ENCODE data around the gene SLC22A7.

SLC22A7 gene

DNA sequence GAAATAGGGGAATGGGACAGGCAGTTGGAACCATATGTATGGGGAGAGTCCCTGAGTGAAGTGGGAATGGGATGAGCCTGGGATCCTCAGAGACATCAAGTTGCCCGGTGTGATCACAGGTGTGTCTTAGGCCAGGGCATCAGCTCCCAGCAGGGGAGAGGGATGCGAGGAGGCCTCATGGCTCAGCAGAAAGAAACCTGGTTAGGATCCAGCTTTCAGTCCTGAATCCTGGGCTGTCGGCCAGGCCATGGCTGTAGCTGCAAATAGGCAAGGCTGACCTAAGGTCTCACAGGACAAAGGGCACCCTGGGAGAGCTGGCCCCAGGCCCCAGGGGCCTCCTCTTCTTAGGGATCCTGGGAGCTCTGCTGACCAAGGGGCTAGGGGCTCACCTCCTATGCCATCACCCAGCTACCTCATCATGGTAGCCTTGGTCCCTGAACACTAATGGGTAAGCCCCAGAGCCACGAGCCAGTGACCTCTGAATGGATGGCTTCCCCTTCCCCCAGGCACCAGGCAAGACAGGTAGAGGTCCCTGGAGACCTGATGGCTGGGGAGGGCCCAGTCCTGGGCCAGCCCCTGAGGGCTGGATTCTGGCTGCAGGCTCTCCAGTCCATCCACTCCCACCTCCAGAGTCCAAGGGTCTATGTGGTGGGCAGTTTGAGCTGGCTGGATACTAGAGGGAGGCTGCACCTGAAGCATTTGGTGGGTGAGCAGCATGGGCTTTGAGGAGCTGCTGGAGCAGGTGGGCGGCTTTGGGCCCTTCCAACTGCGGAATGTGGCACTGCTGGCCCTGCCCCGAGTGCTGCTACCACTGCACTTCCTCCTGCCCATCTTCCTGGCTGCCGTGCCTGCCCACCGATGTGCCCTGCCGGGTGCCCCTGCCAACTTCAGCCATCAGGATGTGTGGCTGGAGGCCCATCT, at the start of gene SLC22A7:
SLC22A7 (plus strand) TSS at position 617 of the 921 bp plus-strand sequence; CDS start at position 716, 99 bp downstream.
- no peak for FAIRE-seq
- no peak for DNase-seq (ENCODE audit: extremely low spot score, insufficient read length, low read depth)

DNA sequence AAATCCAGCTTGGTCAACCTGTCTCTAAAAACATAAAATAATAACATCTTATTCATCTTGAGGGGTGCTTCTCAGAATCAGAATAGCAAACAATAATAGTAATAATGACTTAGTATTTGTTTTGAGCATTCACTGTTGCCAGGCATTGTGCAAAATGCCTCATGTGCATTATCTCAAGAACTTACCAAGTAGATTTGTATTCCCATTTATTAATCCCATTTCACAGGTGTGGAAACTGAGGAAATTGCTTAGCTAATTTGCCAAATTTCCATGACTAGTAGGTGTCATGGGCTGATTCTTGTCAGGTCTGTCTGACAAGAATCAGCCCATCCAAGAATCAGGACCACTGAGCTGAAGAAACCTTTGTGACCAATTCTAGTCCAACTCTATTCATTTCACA, 49.3 kb upstream of the SLC22A7 start:
- no peak for DNase-seq (ENCODE audit: extremely low spot score, insufficient read length, low read depth)
- FAIRE-seq = no peak

DNA sequence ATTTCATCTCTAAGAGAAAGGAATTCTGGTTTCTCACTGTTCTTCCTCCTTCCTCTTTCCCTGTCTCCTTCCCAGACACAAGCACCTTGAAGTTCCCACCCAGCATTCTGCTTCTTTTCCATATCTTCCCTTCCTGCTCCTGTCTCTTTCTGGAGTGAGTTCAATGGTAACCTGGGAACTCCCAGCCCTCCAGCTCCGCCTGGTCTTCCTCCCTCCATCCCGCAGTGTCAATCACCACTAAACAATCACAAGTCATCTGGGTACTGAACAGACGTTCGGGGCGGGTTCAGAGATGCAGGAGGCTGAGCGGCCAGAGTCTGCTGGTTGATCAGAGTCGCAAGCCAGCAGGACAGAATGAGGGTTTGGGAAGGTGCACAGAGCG, 47.1 kb upstream of the SLC22A7 start:
- FAIRE-seq (no peak), DNase-seq (ENCODE audit: extremely low spot score, insufficient read length, low read depth) (no peak)

- no peak for FAIRE-seq
- DNase-seq (ENCODE audit: extremely low spot score, insufficient read length, low read depth) = no peak
Observed at GRCh38 chr6:43253401-43253800, 44.7 kb upstream of the SLC22A7 start.

DNA sequence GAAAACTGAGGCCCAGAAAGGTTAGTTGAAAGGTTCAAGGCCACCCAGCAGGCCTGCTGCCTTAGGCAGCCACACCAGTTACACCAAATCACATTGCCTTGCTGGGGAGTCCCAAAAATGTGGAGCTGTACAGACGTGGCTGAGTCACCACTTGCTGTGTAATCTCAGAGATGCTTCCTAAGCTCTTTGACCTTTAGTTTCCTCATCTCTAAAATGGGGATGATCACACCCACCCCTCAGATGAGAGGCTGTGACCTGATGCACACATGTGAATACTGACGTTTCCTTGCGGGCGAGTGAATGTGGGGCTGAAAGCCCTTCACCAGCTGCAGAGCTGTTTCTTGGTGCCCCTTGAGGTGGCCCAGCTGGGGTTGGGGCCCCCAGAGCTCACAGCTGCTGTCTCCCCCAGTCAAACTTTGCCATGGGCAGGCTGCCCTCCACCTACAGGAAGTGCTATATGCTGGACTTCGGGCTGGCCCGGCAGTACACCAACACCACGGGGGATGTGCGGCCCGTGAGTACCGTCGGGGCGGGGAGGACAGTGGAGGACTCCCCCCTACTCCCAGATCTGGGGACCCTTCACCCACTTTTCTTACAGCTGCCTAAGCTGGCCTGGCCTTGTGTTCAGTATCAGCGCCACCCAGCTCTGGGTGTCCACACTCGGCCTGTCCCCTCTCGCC, 43.8 kb upstream of the SLC22A7 start:
- no peak for FAIRE-seq
- no peak for DNase-seq (ENCODE audit: extremely low spot score, insufficient read length, low read depth)

- no peak for FAIRE-seq
- DNase-seq (ENCODE audit: extremely low spot score, insufficient read length, low read depth) = no peak
Observed at GRCh38 chr6:43254846-43255245, 43.2 kb upstream of the SLC22A7 start.

GRCh38 chr6:43255408-43256054, 42.5 kb upstream of the SLC22A7 start:
- FAIRE-seq (no peak), DNase-seq (ENCODE audit: extremely low spot score, insufficient read length, low read depth) (no peak)

DNA sequence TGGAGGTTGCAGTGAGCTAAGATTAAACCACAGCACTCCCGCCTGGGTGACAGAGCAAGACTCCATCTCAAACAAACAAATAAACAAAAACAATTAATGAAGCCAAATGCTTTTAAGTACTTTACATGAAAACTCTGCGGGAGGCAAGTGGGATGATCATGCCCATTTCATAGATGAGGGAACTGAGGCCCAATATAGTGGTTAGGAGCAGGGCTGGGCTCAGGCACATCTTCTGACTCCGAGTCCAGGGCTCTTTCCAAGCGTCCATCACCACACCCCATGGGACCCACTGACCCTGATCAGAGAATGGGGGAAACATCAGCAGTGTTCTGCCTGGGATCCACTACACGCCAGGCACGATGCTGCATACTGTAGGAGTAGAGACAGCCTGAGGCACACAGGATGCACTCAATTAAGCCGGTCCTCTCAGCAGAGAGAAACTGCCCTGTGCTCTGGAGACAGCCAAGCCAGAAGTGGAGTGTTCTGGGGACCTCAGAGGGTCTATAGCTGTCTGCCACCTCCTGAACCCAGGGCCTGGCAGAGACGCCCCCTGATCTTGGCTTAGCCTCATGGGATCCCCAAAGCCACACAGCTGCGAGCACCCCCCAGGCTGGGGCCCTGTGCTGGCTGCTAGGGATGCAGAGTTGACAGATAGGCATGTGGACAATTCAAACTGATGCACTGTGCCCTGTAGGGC, 41.2 kb upstream of the SLC22A7 start:
- FAIRE-seq (no peak), DNase-seq (ENCODE audit: extremely low spot score, insufficient read length, low read depth) (no peak)

DNA sequence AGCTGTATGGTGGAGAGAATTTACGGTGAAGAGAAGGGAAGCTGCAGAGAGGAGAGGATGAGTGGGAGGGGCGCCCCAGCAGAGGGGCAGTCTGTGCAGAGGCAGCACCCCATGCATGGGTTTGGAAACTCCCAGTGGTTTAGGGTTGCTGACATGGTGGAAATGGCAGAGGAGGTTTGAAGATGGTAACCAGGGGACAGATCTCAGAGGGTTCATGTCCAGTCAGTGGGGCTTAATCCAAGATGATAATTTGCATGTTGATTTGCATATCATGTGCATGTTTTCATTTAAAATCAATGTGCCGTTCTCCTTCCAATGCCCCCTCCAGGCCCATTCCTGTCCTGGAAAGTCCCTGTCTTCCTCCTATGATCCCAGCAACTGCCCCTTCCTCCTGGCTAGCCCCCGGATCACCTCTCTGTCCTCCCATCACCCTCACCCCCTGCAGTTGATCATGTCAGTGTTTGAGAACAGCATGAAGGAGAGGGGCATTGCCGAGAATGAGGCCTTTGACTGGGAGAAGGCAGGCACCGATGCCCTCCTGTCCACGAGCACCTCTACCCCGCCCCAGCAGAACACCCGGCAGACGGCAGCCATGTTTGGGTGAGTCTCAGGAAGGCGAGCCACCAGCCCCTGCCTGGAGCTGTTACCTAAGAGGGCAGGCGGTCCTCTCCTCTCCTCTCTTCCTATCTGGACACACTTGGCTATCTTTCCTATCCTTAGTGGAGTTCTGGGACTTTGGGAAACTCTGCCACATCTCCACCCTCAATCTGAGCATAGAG, 40.5 kb upstream of the SLC22A7 start:
- FAIRE-seq (no peak), DNase-seq (ENCODE audit: extremely low spot score, insufficient read length, low read depth) (no peak)

DNA sequence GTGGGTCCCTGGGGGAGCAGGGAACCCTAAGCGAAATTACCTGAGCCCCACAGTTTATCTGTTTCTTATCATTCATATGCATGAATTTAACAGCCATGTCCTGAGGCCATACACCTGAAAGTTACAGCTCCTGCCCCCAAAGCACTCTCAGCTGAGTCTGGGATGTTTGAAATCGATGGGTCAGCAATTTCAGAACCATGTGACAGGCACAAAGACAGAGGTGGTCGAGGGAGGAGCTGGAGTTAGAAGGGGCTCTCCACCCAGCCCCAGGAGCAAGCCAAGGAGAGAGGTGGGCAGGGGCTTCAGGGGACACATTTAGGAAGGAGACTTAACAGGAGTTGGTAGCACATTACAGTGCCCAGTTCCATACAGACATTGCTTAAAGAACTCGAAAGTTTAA, 39.9 kb upstream of the SLC22A7 start:
- FAIRE-seq (no peak), DNase-seq (ENCODE audit: extremely low spot score, insufficient read length, low read depth) (no peak)

GRCh38 chr6:43258807-43259686, 39.0 kb upstream of the SLC22A7 start:
- FAIRE-seq (no peak), DNase-seq (ENCODE audit: extremely low spot score, insufficient read length, low read depth) (no peak)

- FAIRE-seq = no peak
- no peak for DNase-seq (ENCODE audit: extremely low spot score, insufficient read length, low read depth)
Observed at GRCh38 chr6:43260791-43261190, 37.3 kb upstream of the SLC22A7 start.

DNA sequence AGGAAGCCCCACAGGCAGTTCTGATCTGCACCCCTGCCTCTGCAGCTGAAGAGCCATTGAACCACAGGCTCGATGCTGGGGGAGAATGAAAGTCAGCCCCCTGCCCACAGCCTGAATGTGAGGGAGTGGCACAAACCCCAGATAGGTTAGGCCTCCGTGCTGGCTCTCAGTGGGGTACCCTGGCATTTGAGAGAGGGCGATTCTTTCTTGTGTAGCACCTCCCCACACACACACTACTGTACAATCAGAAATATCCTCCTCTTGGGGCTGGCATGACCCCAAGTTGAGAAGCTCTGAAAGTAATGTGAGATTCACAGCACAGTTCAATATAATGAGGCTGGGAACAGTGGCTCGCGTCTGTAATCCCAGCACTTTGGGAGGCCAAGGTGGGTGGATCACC, 36.9 kb upstream of the SLC22A7 start:
- DNase-seq (ENCODE audit: extremely low spot score, insufficient read length, low read depth) = no peak
- no peak for FAIRE-seq

- FAIRE-seq (no peak), DNase-seq (ENCODE audit: extremely low spot score, insufficient read length, low read depth) (no peak)
Observed at GRCh38 chr6:43262000-43262779, 35.9 kb upstream of the SLC22A7 start.

DNA sequence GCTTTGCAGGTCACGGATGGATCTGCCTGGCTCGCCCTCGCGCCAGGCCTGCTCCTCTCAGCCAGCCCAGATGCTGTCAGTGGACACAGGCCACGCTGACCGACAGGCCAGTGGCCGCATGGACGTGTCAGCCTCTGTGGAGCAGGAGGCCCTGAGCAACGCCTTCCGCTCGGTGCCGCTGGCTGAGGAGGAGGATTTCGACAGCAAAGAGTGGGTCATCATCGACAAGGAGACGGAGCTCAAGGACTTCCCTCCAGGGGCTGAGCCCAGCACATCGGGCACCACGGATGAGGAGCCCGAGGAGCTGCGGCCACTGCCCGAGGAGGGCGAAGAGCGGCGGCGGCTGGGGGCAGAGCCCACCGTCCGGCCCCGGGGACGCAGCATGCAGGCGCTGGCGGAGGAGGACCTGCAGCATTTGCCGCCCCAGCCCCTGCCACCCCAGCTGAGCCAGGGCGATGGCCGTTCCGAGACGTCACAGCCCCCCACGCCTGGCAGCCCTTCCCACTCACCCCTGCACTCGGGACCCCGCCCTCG, 35.2 kb upstream of the SLC22A7 start:
- DNase-seq (ENCODE audit: extremely low spot score, insufficient read length, low read depth) (no peak), FAIRE-seq (no peak)

DNA sequence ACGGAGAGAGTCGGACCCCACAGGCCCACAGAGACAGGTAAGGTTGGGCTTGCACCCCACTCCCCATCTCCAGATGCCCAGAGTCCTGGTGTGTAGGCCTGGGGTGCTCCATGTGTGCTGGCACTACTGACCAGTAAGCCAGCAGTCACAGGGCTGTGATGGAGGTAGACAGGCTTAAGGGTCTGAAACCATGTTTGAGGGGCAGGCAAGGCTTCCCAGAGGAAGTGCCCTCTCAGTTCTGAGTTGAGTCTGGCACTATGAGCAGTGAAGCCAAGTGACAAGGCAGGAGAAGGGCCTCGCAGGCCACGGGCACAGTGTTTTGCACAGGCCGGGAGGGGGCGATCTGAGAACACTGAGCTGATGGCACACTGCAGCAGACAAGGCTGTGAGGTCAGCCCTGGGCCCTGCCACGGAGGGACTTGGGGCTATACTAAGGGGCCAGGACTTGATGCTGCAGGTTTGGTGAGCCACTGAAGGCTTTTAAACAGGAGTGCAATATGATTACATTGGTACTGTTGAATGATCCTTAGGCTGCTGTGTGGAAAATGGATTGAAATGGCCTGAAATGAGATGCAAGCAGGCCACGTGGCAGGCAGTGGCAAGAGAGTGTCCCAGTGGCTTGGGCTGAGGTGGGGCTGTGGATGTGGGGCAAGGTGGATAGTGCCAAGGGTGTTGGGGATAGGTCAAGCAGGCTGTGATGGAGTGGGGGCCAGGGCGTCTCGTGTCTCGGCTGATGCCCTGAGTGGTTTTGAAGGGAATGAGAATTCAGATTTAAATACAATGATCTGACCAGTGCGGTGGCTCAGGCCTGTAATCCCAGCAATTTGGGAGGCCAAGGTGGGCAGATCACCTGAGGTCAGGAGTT, 34.5 kb upstream of the SLC22A7 start:
- FAIRE-seq = peak; percentile 86
- DNase-seq (ENCODE audit: extremely low spot score, insufficient read length, low read depth) = peak; percentile 86
